DOHH2 (cell line): ENCODE measurements around the gene AGAP2.

Experiments
- H3F3A ChIP-seq: fragments of 200-600 bp; sonication (generic), shearing (Covaris generic); 2 replicates; pipeline ENCODE4 v1.6.0; 2016; ENCODE audit warnings: antibody characterized with exemption, mild to moderate bottlenecking; ENCODE audit not compliant: control insufficient read depth, insufficient read depth
- H3K27ac ChIP-seq: fragments of 200-600 bp; sonication (generic); 2 replicates; pipeline ENCODE4 v1.5.1; 2014; ENCODE audit warnings: low read depth, mild to moderate bottlenecking, low read length, moderate library complexity
- H3K27me3 ChIP-seq: fragments of 200-600 bp; sonication (generic); 2 replicates; pipeline ENCODE4 v1.6.1; 2014; ENCODE audit warnings: mild to moderate bottlenecking, low read length, mixed read lengths; ENCODE audit not compliant: control insufficient read depth
- H3K36me3 ChIP-seq: fragments of 200-600 bp; sonication (generic); 2 replicates; pipeline ENCODE4 v1.6.1; 2014; ENCODE audit warnings: mild to moderate bottlenecking, low read length, moderate library complexity, mixed read lengths; ENCODE audit not compliant: control insufficient read depth
- H3K4me1 ChIP-seq: fragments of 200-600 bp; sonication (generic); 2 replicates; pipeline ENCODE4 v1.6.1; 2014; ENCODE audit warnings: mild to moderate bottlenecking, low read length, mixed read lengths; ENCODE audit not compliant: control insufficient read depth
- H3K4me2 ChIP-seq: fragments of 200-600 bp; sonication (generic); 2 replicates; pipeline ENCODE4 v1.6.0; 2014; ENCODE audit warnings: mild to moderate bottlenecking, low read length, moderate library complexity
- H3K4me3 ChIP-seq: fragments of 200-600 bp; sonication (generic); 2 replicates; pipeline ENCODE4 v1.5.1; 2014; ENCODE audit warnings: mild to moderate bottlenecking, low read length, mixed read lengths
- H3K79me2 ChIP-seq: fragments of 200-600 bp; sonication (generic); 2 replicates; pipeline ENCODE4 v1.6.1; 2014; ENCODE audit warnings: mild to moderate bottlenecking, low read length, mixed read lengths; ENCODE audit not compliant: control insufficient read depth
- H3K9me2 ChIP-seq: fragments of 200-600 bp; sonication (generic); replicated peaks from 2 replicates; pipeline ENCODE4 v1.6.1; 2014; ENCODE audit warnings: mild to moderate bottlenecking, low read length, mixed read lengths; ENCODE audit not compliant: control insufficient read depth
- H3K9me3 ChIP-seq: fragments of 200-600 bp; sonication (generic); 2 replicates; pipeline ENCODE4 v1.6.1; 2014; ENCODE audit warnings: antibody characterized with exemption, low read length, mixed read lengths; ENCODE audit not compliant: control insufficient read depth, insufficient read depth
- H4K20me1 ChIP-seq: fragments of 200-600 bp; sonication (generic); 2 replicates; pipeline ENCODE4 v1.6.0; 2014; ENCODE audit warnings: low read depth, mild to moderate bottlenecking, antibody characterized with exemption, low read length, moderate library complexity; ENCODE audit not compliant: control insufficient read depth, insufficient read depth
- CTCF ChIP-seq: fragments of 200-600 bp; sonication (generic); IDR thresholded peaks from one replicate; pipeline ENCODE4 v1.5.1; 2014; ENCODE audit warnings: antibody characterized with exemption, mild to moderate bottlenecking, low read depth, low read length; ENCODE audit not compliant: poor library complexity, severe bottlenecking
- EZH2phosphoT487 ChIP-seq: fragments of 200-600 bp; sonication (generic); IDR thresholded peaks from 2 replicates; pipeline ENCODE4 v1.6.1; 2017; ENCODE audit warnings: borderline replicate concordance, mild to moderate bottlenecking, antibody characterized with exemption, low read length, moderate library complexity, mixed read lengths

Gene AGAP2

GRCh38 chr12:57758552-57759359 is 20.2 kb upstream of the AGAP2 start:
- Histone ChIP-seq H3K9me3 (no peaks in the 10 kb centered on the region), H3K27ac (no peak overlapping the region), H3K4me2 (no peak overlapping the region), H3K36me3 (peaks cover 51% of the 10 kb centered on the region), H3K4me1 (peaks cover 28% of the 10 kb centered on the region), H4K20me1 (peaks cover 16% of the 10 kb centered on the region; the same call in 1 of the 2 replicates), H3K4me3 (no peak overlapping the region), H3F3A (peaks cover 29% of the 10 kb centered on the region), H3K79me2 (peaks cover 51% of the 10 kb centered on the region), H3K27me3 (no peaks in the 10 kb centered on the region), H3K9me2 (no peaks in the 10 kb centered on the region)
- TF ChIP-seq EZH2phosphoT487 (no peak), CTCF (no peak)

GRCh38 chr12:57757771-57758170 is 19.2 kb upstream of the AGAP2 start:
- Histone ChIP-seq H3K9me2 (no peaks in the 10 kb centered on the region), H3K4me2 (no peak overlapping the region), H3K27ac (no peak overlapping the region), H3K4me1 (peaks cover 38% of the 10 kb centered on the region), H3K36me3 (peaks cover 51% of the 10 kb centered on the region), H3K27me3 (no peaks in the 10 kb centered on the region), H4K20me1 (peaks cover 16% of the 10 kb centered on the region; the same call in 1 of the 2 replicates), H3K79me2 (peaks cover 53% of the 10 kb centered on the region), H3K4me3 (no peak overlapping the region), H3F3A (peaks cover 28% of the 10 kb centered on the region), H3K9me3 (no peaks in the 10 kb centered on the region)
- TF ChIP-seq EZH2phosphoT487 (no peak), CTCF (no peak)

- no peak for TF ChIP-seq EZH2phosphoT487
- TF ChIP-seq CTCF = peak; percentile 96
- peak overlapping the region; percentile 96 for H3K4me2 ChIP-seq
- peaks cover 55% of the 10 kb centered on the region for H3K36me3 ChIP-seq
- peak overlapping the region; percentile 79 for H3K27ac ChIP-seq
- no peaks in the 10 kb centered on the region for H3K9me3 ChIP-seq
- H4K20me1 ChIP-seq = peaks cover 16% of the 10 kb centered on the region; the same call in 1 of the 2 replicates
- H3K79me2 ChIP-seq = peaks cover 61% of the 10 kb centered on the region
- peak overlapping the region; percentile 88 for H3K4me3 ChIP-seq
- no peaks in the 10 kb centered on the region for H3K9me2 ChIP-seq
- peaks cover 19% of the 10 kb centered on the region for H3F3A ChIP-seq
- H3K27me3 ChIP-seq = no peaks in the 10 kb centered on the region
- H3K4me1 ChIP-seq = peaks cover 41% of the 10 kb centered on the region
Measured at GRCh38 chr12:57756406-57757341, 18.1 kb upstream of the AGAP2 start.
